Uterus (tissue), 2 donors: ENCODE measurements around the gene C5AR1.
A peak's percentile ranks its signal among the peaks of the same experiment; 100 is the strongest.

Experiments
- CTCF ChIP-seq, 4 experiments: fragments of 200-600 bp in 2 of 4; fragments of 450-650 bp in 2 of 4; sonication (generic) in 2 of 4; IDR thresholded peaks; one replicate each; pipeline ENCODE4 v1.5.1; 2016 to 2019; ENCODE audit warnings: antibody characterized with exemption in 4 of 4, mild to moderate bottlenecking in 2 of 4, moderate library complexity in 1 of 4
- POLR2A ChIP-seq, 2 donors: fragments of 450-650 bp; IDR thresholded peaks; one replicate each; pipeline ENCODE4 v1.6.1; 2016; ENCODE audit warnings: antibody characterized with exemption in 2 of 2, mild to moderate bottlenecking in 1 of 2, moderate library complexity in 1 of 2

- peak in 1 of 4 experiments; percentile 22 for TF ChIP-seq CTCF (IDR thresholded peaks at IDR 0.05)
- TF ChIP-seq POLR2A (IDR thresholded peaks at IDR 0.05): peak; percentile 5 to 30
Measured at GRCh38 chr19:47274891-47275761, 34.5 kb upstream of the C5AR1 start.
